NCI-H2081 treated with DMSO at 0.1 percent for 48 hours (cell line): ENCODE measurements around the gene SGMS2.
"Not testable (repeated sequence)": the region's sequence is repeated elsewhere in the genome, so short reads cannot be mapped to it uniquely, and the experiment has no call there.

Experiments used
- DNase-seq: peaks from one replicate; lab custom pipeline; 2025; lab: John Stamatoyannopoulos, UW

SGMS2 gene

GRCh38 chr4:107908377-107908776, 83.6 kb downstream of the SGMS2 start:
- no peak for DNase-seq

GRCh38 chr4:107913283-107913899, 88.7 kb downstream of the SGMS2 start:
- no peak for DNase-seq

- no peak for DNase-seq
Observed at GRCh38 chr4:107915220-107915619, 90.5 kb downstream of the SGMS2 start.

- DNase-seq, result no peak
Observed at GRCh38 chr4:107916623-107917022, 91.9 kb downstream of the SGMS2 start.

- no peak for DNase-seq
Observed at GRCh38 chr4:107917500-107917899, 92.8 kb downstream of the SGMS2 start.

GRCh38 chr4:107922486-107923473, 98.0 kb downstream of the SGMS2 start:
- DNase-seq, result no peak

- DNase-seq, result not testable (repeated sequence)
Observed at GRCh38 chr4:107925713-107926112, 101.0 kb downstream of the SGMS2 start.

- not testable (repeated sequence) for DNase-seq
Observed at GRCh38 chr4:107926875-107927274, 102.1 kb downstream of the SGMS2 start.

GRCh38 chr4:107930821-107931774, 106.4 kb downstream of the SGMS2 start, which contains the start of gene CYP2U1:
Gene CYP2U1, plus strand, starts transcription at chr4:107931549. Its CDS starts 95 bp downstream, at chr4:107931644.
- DNase-seq, result no peak

- DNase-seq, result no peak
Observed at GRCh38 chr4:107931775-107932321, 107.1 kb downstream of the SGMS2 start.

GRCh38 chr4:107935246-107935645, 110.5 kb downstream of the SGMS2 start:
- DNase-seq, result no peak

GRCh38 chr4:107937040-107937439, 112.3 kb downstream of the SGMS2 start:
- DNase-seq, result no peak

- no peak for DNase-seq
Observed at GRCh38 chr4:107939307-107939706, 114.6 kb downstream of the SGMS2 start.

- DNase-seq, result no peak
Observed at GRCh38 chr4:107945809-107946208, 121.1 kb downstream of the SGMS2 start.

GRCh38 chr4:107950746-107951540, 126.2 kb downstream of the SGMS2 start:
- no peak for DNase-seq

GRCh38 chr4:107951551-107951950, 126.8 kb downstream of the SGMS2 start:
- no peak for DNase-seq

GRCh38 chr4:107956011-107956410, 131.3 kb downstream of the SGMS2 start:
- no peak for DNase-seq
